Neural crest cell (in vitro differentiated cells): ENCODE measurements around the gene LMTK3. TPM values are rescaled to one million over a fixed set of nuclear protein-coding genes. Genes with fewer than 3 reads are reported as not detected.
A peak's percentile ranks its signal among the peaks of the same experiment; 100 is the strongest.

Source experiments
- DNase-seq: peaks from one replicate; pipeline ENCODE4 v3.0.0; 2021; ENCODE audit warnings: low read depth, mixed read lengths, low spot score
- H3K27ac Mint-ChIP-seq: one replicate; pipeline ENCODE4 v1.8.0; 2021; ENCODE audit warnings: mild to moderate bottlenecking, mixed read lengths; ENCODE audit not compliant: unreplicated experiment
- H3K27me3 Mint-ChIP-seq: 2 replicates; pipeline ENCODE4 v1.8.0; 2021; ENCODE audit warnings: low read depth, mild to moderate bottlenecking, mixed read lengths
- H3K36me3 Mint-ChIP-seq: 2 replicates; pipeline ENCODE4 v1.8.0; 2021; ENCODE audit warnings: low read depth, mild to moderate bottlenecking, mixed read lengths
- H3K4me1 Mint-ChIP-seq: 2 replicates; pipeline ENCODE4 v1.8.0; 2021; ENCODE audit warnings: mixed read lengths
- H3K4me3 Mint-ChIP-seq: one replicate; pipeline ENCODE4 v1.8.0; 2021; ENCODE audit warnings: mild to moderate bottlenecking, mixed read lengths
- H3K9me3 Mint-ChIP-seq: 2 replicates; pipeline ENCODE4 v1.8.0; 2021; ENCODE audit warnings: mixed read lengths
- CTCF ChIP-seq: fragments of 200-600 bp; sonication (generic); conservative IDR thresholded peaks from 2 replicates; pipeline ENCODE4 v1.5.0; 2021; ENCODE audit warnings: antibody characterized with exemption, mild to moderate bottlenecking
- total RNA-seq: library from RNA; stranded (reverse); gene quantifications from 2 replicates; pipeline ENCODE4 v1.2.1, GENCODE V29; 2021

Gene LMTK3
- total RNA-seq, 1 donor from 2014 or later: 3.1 TPM

GRCh38 chr19:48466561-48467325 lies 44.9 kb downstream of the LMTK3 start:
- no peak for DNase-seq
- Mint-ChIP-seq H3K4me1 (peaks cover 28% of the 10 kb centered on the region), H3K27ac (no peak overlapping the region), H3K27me3 (peaks cover 6% of the 10 kb centered on the region), H3K4me3 (no peak overlapping the region), H3K9me3 (no peaks in the 10 kb centered on the region), H3K36me3 (peaks cover 10% of the 10 kb centered on the region)
- no peak for TF ChIP-seq CTCF

- TF ChIP-seq CTCF: no peak
- H3K27me3 Mint-ChIP-seq: peaks cover 6% of the 10 kb centered on the region
- no peak for DNase-seq
- H3K4me1 Mint-ChIP-seq: peaks cover 20% of the 10 kb centered on the region
- no peak overlapping the region for H3K4me3 Mint-ChIP-seq
- peaks cover 3% of the 10 kb centered on the region for H3K36me3 Mint-ChIP-seq
- H3K9me3 Mint-ChIP-seq: no peaks in the 10 kb centered on the region
- H3K27ac Mint-ChIP-seq: no peak overlapping the region
These were observed 46.4 kb downstream of the LMTK3 start for GRCh38 chr19:48465215-48465614.

- Mint-ChIP-seq H3K4me1 (peaks cover 5% of the 10 kb centered on the region), H3K27me3 (no peaks in the 10 kb centered on the region), H3K4me3 (no peak overlapping the region), H3K27ac (peak overlapping the region; percentile 19), H3K9me3 (no peaks in the 10 kb centered on the region), H3K36me3 (no peaks in the 10 kb centered on the region)
- DNase-seq: no peak
- no peak for TF ChIP-seq CTCF
These were observed 49.5 kb downstream of the LMTK3 start for GRCh38 chr19:48461982-48462655.

- TF ChIP-seq CTCF: no peak
- Mint-ChIP-seq H3K4me3 (no peak overlapping the region), H3K27me3 (no peaks in the 10 kb centered on the region), H3K36me3 (no peaks in the 10 kb centered on the region), H3K4me1 (peaks cover 5% of the 10 kb centered on the region), H3K9me3 (no peaks in the 10 kb centered on the region), H3K27ac (no peak overlapping the region)
- no peak for DNase-seq
These were observed 50.0 kb downstream of the LMTK3 start for GRCh38 chr19:48461651-48461981.

- TF ChIP-seq CTCF: no peak
- Mint-ChIP-seq H3K27ac (no peak overlapping the region), H3K9me3 (no peaks in the 10 kb centered on the region), H3K4me1 (peaks cover 5% of the 10 kb centered on the region), H3K36me3 (no peaks in the 10 kb centered on the region), H3K27me3 (no peaks in the 10 kb centered on the region), H3K4me3 (no peak overlapping the region)
- DNase-seq: no peak
These were observed 53.6 kb downstream of the LMTK3 start for GRCh38 chr19:48458016-48458415.
